Retinal pigment epithelial cell (primary cell): Measurements from ENCODE around the gene DGKQ.

Source experiments
- DNase-seq: peaks from one replicate; pipeline ENCODE4 v3.0.0-alpha.2; 2010; ENCODE audit warnings: low read depth
- H3K4me3 ChIP-seq: 2 replicates; pipeline ENCODE4 v1.5.1; 2011; ENCODE audit warnings: mild to moderate bottlenecking, low read length, control low read depth, moderate library complexity
- CTCF ChIP-seq: conservative IDR thresholded peaks from 2 replicates; pipeline ENCODE4 v1.5.1; 2011; ENCODE audit warnings: low read depth, low read length, control low read depth, inconsistent platforms

Gene DGKQ

GRCh38 chr4:1008840-1009541, 35.6 kb upstream of the DGKQ start:
- peak overlapping the region; percentile 55 for H3K4me3 ChIP-seq
- TF ChIP-seq CTCF = no peak
- no peak for DNase-seq

- no peak overlapping the region for H3K4me3 ChIP-seq
- TF ChIP-seq CTCF = no peak
- DNase-seq = no peak
These were observed 33.5 kb upstream of the DGKQ start for GRCh38 chr4:1006856-1007255.

GRCh38 chr4:1004557-1005485, 31.5 kb upstream of the DGKQ start:
- no peak for DNase-seq
- no peak overlapping the region for H3K4me3 ChIP-seq
- no peak for TF ChIP-seq CTCF

- no peak for TF ChIP-seq CTCF
- H3K4me3 ChIP-seq = no peak overlapping the region
- DNase-seq = no peak
These were observed 30.7 kb upstream of the DGKQ start for GRCh38 chr4:1004071-1004418.

- H3K4me3 ChIP-seq = no peak overlapping the region
- no peak for DNase-seq
- no peak for TF ChIP-seq CTCF
These were observed 30.1 kb upstream of the DGKQ start for GRCh38 chr4:1003271-1004070.

- H3K4me3 ChIP-seq = no peak overlapping the region
- TF ChIP-seq CTCF = no peak
- no peak for DNase-seq
These were observed 29.4 kb upstream of the DGKQ start for GRCh38 chr4:1002631-1003251.
